Measurements from ENCODE around the gene ERMP1. TPM values are rescaled to one million over a fixed set of nuclear protein-coding genes. Genes with fewer than 3 reads are reported as not detected.

ERMP1 gene
- total RNA-seq, 1 donor from 2014 or later = 7.6 TPM

DNA sequence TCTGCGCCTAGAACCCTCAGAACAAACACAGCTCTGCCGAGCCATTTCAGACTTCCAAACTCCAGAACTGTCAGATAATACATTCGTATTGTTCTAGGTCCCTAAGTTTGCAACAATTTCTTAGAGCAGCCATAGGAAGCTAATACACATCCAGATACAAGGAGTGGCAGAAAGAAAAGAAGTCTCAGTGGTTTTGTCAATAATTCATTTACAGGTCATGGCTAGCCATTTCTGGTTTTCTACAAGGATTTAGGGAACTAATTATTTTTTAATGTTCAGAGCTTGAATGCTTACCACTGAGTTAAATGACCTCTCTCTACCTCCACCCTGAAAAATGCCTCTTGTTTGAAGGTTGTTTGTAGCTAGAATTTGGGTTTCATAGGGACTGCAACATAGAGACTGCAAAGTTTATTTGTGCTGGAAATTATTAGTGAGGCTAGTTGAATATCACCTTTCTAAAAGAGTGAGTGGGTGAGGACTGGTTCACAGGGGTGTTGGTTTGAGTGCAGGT lies 15.5 kb upstream of the ERMP1 start:
- Mint-ChIP-seq H3K27me3 (ENCODE audit: low read depth) (peaks cover 24% of the 10 kb centered on the region), H3K36me3 (ENCODE audit: low read depth) (peaks cover 4% of the 10 kb centered on the region), H3K4me3 (ENCODE audit: unreplicated experiment) (no peak overlapping the region), H3K27ac (ENCODE audit: unreplicated experiment) (no peak overlapping the region), H3K4me1 (ENCODE audit: low read depth) (peaks cover 22% of the 10 kb centered on the region), H3K9me3 (ENCODE audit: low read depth) (no peaks in the 10 kb centered on the region)
- DNase-seq (ENCODE audit: low spot score) = no peak
- no peak for TF ChIP-seq CTCF (IDR thresholded peaks at IDR 0.05)

GRCh38 chr9:5846501-5846921 lies 13.6 kb upstream of the ERMP1 start:
- DNase-seq (ENCODE audit: low spot score) = no peak
- TF ChIP-seq CTCF (IDR thresholded peaks at IDR 0.05) = no peak
- H3K4me1 Mint-ChIP-seq (ENCODE audit: low read depth) = peaks cover 31% of the 10 kb centered on the region
- H3K27ac Mint-ChIP-seq (ENCODE audit: unreplicated experiment) = no peak overlapping the region
- H3K4me3 Mint-ChIP-seq (ENCODE audit: unreplicated experiment) = no peak overlapping the region
- peaks cover 16% of the 10 kb centered on the region for H3K27me3 Mint-ChIP-seq (ENCODE audit: low read depth)
- peaks cover 4% of the 10 kb centered on the region for H3K36me3 Mint-ChIP-seq (ENCODE audit: low read depth)
- no peaks in the 10 kb centered on the region for H3K9me3 Mint-ChIP-seq (ENCODE audit: low read depth)

DNA sequence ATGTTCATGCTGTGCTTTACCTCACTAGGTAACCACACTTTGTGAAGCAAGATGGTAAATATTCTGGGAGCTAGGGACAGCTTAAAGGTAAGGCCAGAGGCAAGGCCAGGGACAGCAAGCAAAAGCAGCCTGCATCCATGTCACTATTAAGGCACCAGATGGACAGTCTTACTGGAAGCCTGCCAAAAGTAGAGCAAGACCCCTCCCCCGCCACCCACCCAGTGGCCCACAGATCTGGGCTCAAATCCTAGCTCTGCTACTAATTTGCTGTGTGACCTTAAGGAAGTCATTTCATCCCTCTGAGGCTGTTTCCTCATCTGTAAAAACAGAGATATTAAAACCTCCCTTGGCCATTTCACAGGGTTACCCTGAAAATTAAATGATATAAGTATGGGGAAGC lies 13.2 kb upstream of the ERMP1 start:
- Mint-ChIP-seq H3K36me3 (ENCODE audit: low read depth) (peaks cover 4% of the 10 kb centered on the region), H3K4me3 (ENCODE audit: unreplicated experiment) (no peak overlapping the region), H3K27ac (ENCODE audit: unreplicated experiment) (no peak overlapping the region), H3K4me1 (ENCODE audit: low read depth) (peaks cover 31% of the 10 kb centered on the region), H3K9me3 (ENCODE audit: low read depth) (no peaks in the 10 kb centered on the region), H3K27me3 (ENCODE audit: low read depth) (peaks cover 16% of the 10 kb centered on the region)
- TF ChIP-seq CTCF (IDR thresholded peaks at IDR 0.05) = no peak
- DNase-seq (ENCODE audit: low spot score) = no peak

DNA sequence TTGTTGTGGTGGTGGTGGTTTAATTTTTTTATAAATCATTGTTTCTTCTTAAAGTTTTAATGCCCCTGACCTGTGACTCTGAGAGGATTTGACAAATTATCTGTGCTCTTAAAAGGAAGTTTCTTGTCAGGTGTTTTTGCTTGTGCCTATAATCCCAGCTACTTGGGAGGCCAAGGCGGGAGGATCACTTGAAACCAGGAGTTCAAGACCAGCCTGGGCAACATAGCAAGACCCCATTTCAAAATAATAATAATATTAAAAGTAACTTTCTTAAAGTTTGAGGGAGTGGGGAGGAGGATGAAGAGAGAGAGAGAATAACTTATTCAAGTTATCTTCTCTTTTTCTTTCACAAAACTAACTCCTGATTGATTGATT lies 12.2 kb upstream of the ERMP1 start:
- no peak overlapping the region for H3K4me3 Mint-ChIP-seq (ENCODE audit: unreplicated experiment)
- peak; percentile 1 for TF ChIP-seq CTCF (IDR thresholded peaks at IDR 0.05)
- DNase-seq (ENCODE audit: low spot score) = no peak
- peaks cover 17% of the 10 kb centered on the region for H3K27me3 Mint-ChIP-seq (ENCODE audit: low read depth)
- peaks cover 3% of the 10 kb centered on the region for H3K36me3 Mint-ChIP-seq (ENCODE audit: low read depth)
- H3K27ac Mint-ChIP-seq (ENCODE audit: unreplicated experiment) = peak overlapping the region; percentile 74
- H3K9me3 Mint-ChIP-seq (ENCODE audit: low read depth) = no peaks in the 10 kb centered on the region
- peaks cover 31% of the 10 kb centered on the region for H3K4me1 Mint-ChIP-seq (ENCODE audit: low read depth)

GRCh38 chr9:5843794-5844471 lies 11.0 kb upstream of the ERMP1 start:
- no peak overlapping the region for H3K4me3 Mint-ChIP-seq (ENCODE audit: unreplicated experiment)
- H3K27ac Mint-ChIP-seq (ENCODE audit: unreplicated experiment) = peak overlapping the region; percentile 74
- peaks cover 18% of the 10 kb centered on the region for H3K27me3 Mint-ChIP-seq (ENCODE audit: low read depth)
- peaks cover 37% of the 10 kb centered on the region for H3K4me1 Mint-ChIP-seq (ENCODE audit: low read depth)
- H3K9me3 Mint-ChIP-seq (ENCODE audit: low read depth) = no peaks in the 10 kb centered on the region
- no peak for DNase-seq (ENCODE audit: low spot score)
- peak; percentile 19 for TF ChIP-seq CTCF (IDR thresholded peaks at IDR 0.05)
- peaks cover 3% of the 10 kb centered on the region for H3K36me3 Mint-ChIP-seq (ENCODE audit: low read depth)

Measured in chondrocyte (in vitro differentiated cells).